ACC112 (cell line): ENCODE data around the gene DYNC1LI1.
A peak's percentile ranks its signal among the peaks of the same experiment; 100 is the strongest.
"Not testable (repeated sequence)": the region's sequence is repeated elsewhere in the genome, so short reads cannot be mapped to it uniquely, and the experiment has no call there.

Experiments used
- H2AFZ ChIP-seq: fragments of 200-600 bp; sonication (generic); one replicate; pipeline ENCODE4 v1.6.0; 2017; ENCODE audit warnings: antibody characterized with exemption, low read length; ENCODE audit not compliant: unreplicated experiment
- H3K27ac ChIP-seq: fragments of 200-600 bp; sonication (generic); 2 replicates; pipeline ENCODE4 v1.5.1; 2014; ENCODE audit warnings: low read depth, mild to moderate bottlenecking, antibody characterized with exemption, low read length, moderate library complexity
- H3K27me3 ChIP-seq: fragments of 200-600 bp; sonication (generic); 2 replicates; pipeline ENCODE4 v1.6.1; 2014; ENCODE audit warnings: mild to moderate bottlenecking, antibody characterized with exemption, low read length, moderate library complexity, mixed read lengths; ENCODE audit not compliant: insufficient read depth
- H3K36me3 ChIP-seq: fragments of 200-600 bp; sonication (generic); 2 replicates; pipeline ENCODE4 v1.6.1; 2016; ENCODE audit warnings: mild to moderate bottlenecking, antibody characterized with exemption, low read length, moderate library complexity, mixed read lengths; ENCODE audit not compliant: insufficient read depth
- H3K4me1 ChIP-seq: fragments of 200-600 bp; sonication (generic); one replicate; pipeline ENCODE4 v1.6.1; 2016; ENCODE audit warnings: low read length, mixed read lengths; ENCODE audit not compliant: insufficient read depth, unreplicated experiment, control insufficient read depth
- H3K4me3 ChIP-seq: fragments of 200-600 bp; sonication (generic); 2 replicates; pipeline ENCODE4 v1.5.1; 2014; ENCODE audit warnings: mild to moderate bottlenecking, low read depth, low read length
- H3K79me2 ChIP-seq: fragments of 200-600 bp; sonication (generic); one replicate; pipeline ENCODE4 v1.6.0; 2016; ENCODE audit warnings: low read length; ENCODE audit not compliant: control insufficient read depth, unreplicated experiment, insufficient read depth

Gene DYNC1LI1

DNA sequence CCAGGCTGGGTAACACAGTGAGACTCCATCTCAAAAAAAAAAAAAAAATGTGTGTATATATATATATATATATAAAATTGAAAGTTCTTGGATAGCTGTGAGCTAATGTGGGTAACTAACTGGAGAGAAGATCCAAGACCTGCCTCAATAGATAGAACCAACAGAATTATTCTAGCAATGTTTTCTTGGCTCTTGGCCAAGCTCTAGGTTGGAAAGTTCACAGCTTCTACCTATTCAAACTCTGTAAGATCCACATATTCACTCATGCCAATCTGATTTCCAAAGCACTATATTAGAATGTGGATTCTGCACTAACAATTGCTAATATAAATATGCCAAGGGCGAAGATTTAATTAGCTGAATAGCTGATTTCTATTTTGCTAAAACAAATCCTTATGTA, 38.2 kb downstream of the DYNC1LI1 start:
- H2AFZ ChIP-seq, result no peak overlapping the region
- no peaks in the 10 kb centered on the region for H3K27me3 ChIP-seq
- no peak overlapping the region for H3K27ac ChIP-seq
- no peaks in the 10 kb centered on the region for H3K4me1 ChIP-seq
- peaks cover 22% of the 10 kb centered on the region for H3K36me3 ChIP-seq
- H3K79me2 ChIP-seq, result no peaks in the 10 kb centered on the region
- no peak overlapping the region for H3K4me3 ChIP-seq

DNA sequence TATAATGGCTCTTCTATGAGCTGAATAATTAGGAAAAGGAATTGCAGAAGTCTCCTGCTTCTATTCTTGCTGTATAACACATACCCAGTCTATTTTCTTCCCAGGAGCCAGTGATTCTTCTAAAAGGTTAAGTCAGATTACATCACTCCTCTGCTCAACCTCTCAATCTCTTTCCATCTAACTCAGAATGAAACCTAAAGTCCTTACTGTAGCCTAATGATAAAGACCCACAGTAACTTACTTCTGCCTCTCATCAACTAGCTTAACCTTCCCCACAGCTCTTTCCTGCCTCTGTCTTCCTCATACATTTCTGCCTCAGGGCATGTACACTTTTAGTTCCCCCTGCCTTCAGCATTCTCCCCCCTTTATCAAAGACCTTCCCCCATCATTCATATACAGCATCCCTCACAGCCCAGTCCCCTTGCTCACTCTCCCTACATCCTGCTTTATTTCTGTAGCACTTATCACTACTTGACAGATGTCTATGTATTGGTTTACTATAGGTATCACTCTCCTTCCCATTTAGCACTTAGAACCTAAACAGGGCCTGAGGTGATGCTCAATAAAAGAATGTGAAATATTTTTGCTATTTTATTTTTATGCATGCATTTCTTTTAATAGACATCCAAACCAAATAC, 39.5 kb downstream of the DYNC1LI1 start:
- no peak overlapping the region for H3K4me3 ChIP-seq
- H3K79me2 ChIP-seq, result no peaks in the 10 kb centered on the region
- no peak overlapping the region for H2AFZ ChIP-seq
- no peak overlapping the region for H3K27ac ChIP-seq
- H3K27me3 ChIP-seq, result no peaks in the 10 kb centered on the region
- peaks cover 29% of the 10 kb centered on the region for H3K36me3 ChIP-seq
- H3K4me1 ChIP-seq, result no peaks in the 10 kb centered on the region

DNA sequence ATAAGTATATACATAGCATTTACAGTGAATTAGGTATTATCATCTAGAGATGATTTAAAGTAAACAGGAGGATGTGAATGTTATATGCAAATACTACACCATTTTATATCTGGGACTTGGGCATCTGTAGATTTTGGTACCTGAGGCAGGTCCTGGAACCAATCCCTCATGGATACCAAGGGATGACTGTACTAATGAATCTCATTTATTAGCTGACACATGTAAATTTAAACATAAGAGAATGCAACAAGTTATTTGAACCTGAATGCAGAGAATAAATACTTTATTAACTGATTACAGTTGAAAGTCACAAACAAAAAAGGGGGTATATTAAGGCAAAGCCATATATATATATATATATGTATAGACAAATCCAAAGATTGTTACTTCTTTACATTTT, 44.9 kb downstream of the DYNC1LI1 start:
- Histone ChIP-seq H3K27me3 (no peaks in the 10 kb centered on the region), H3K4me3 (no peak overlapping the region), H3K79me2 (no peaks in the 10 kb centered on the region), H3K4me1 (no peaks in the 10 kb centered on the region), H3K36me3 (peaks cover 24% of the 10 kb centered on the region), H3K27ac (no peak overlapping the region), H2AFZ (no peak overlapping the region)

DNA sequence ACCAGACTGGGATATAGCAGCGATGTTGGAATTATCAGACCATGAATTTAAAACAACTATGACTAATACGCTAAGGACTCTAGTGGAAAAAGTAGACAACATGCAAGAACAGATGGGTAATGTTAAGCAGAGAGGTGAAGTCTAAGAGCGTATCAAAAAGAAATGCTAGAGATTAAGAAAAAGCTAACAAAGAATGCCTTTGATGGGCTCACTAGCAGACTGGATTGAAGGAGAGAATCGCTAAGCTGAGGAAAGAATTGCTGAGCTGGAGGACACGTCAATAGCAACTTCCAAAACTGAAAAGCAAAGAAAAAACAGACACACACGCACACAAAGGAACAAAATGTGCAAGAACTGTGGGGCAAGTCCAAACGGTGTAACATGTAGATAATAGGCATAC, 48.0 kb downstream of the DYNC1LI1 start:
- no peak overlapping the region for H3K27ac ChIP-seq
- peaks cover 9% of the 10 kb centered on the region for H3K36me3 ChIP-seq
- no peak overlapping the region for H3K4me3 ChIP-seq
- H3K27me3 ChIP-seq, result no peaks in the 10 kb centered on the region
- H2AFZ ChIP-seq, result no peak overlapping the region
- no peaks in the 10 kb centered on the region for H3K4me1 ChIP-seq
- H3K79me2 ChIP-seq, result no peaks in the 10 kb centered on the region

DNA sequence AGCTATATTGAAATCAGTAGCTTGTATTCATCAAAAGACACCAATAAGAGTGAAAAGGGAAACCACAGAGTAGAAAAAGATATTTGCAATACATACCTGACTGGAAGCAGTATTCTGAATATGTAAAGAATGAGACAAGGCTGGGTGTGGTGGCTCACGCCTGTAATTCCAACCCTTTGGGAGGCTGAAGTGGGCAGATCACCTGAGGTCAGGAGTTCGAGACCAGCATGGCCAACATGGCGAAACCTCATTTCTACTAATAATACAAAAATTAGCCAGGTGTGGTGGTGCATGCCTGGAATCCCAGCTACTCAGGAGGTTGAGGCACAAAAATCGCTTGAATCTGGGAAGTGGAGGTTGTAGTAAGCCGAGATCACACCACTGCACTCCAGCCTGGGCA, 51.7 kb downstream of the DYNC1LI1 start:
- not testable (repeated sequence) for H3K27ac ChIP-seq, H3K4me1 ChIP-seq, H2AFZ ChIP-seq, H3K36me3 ChIP-seq, H3K79me2 ChIP-seq, H3K4me3 ChIP-seq, H3K27me3 ChIP-seq

DNA sequence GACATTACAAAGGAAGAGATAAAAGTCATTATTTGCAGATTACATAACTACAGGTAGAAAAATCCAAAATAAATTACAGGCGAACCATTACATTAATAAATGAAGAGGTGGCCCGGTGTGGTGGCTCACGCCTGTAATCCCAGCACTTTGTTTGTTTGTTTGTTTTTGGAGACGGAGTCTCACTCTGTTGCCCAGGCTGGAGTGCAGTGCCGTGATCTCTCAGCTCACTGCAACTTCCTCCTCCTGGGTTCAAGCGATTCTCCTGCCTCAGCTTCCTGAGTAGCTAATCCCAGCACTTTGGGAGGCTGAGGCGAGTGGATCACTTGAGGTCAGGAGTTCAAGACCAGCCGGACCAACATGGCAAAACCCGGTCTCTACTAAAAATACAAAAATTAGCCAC, 53.9 kb downstream of the DYNC1LI1 start:
- H3K4me3 ChIP-seq, H3K36me3 ChIP-seq, H3K79me2 ChIP-seq, H2AFZ ChIP-seq, H3K4me1 ChIP-seq, H3K27ac ChIP-seq, H3K27me3 ChIP-seq: not testable (repeated sequence)

DNA sequence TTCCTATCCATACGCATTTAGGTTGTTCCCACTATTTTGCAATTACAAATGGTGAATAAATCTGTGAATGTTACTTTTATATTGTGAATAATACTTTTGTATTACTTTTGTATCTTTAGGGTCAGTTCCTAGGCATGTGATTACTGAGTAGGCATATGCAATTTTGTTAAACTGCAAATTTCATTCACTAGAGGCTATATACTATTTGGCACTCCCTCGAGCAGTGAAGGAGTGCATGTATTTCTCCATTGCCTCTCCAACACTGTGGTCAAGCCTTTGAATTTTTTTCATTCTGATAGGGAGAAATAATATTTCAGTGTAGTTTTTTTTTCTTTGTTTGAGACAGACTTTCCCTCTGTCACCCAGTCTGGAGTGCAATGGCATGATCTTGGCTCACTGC, 59.7 kb downstream of the DYNC1LI1 start:
- Histone ChIP-seq H2AFZ (no peak overlapping the region), H3K4me1 (no peaks in the 10 kb centered on the region), H3K79me2 (no peaks in the 10 kb centered on the region), H3K36me3 (no peaks in the 10 kb centered on the region), H3K4me3 (no peak overlapping the region), H3K27ac (no peak overlapping the region), H3K27me3 (no peaks in the 10 kb centered on the region)

DNA sequence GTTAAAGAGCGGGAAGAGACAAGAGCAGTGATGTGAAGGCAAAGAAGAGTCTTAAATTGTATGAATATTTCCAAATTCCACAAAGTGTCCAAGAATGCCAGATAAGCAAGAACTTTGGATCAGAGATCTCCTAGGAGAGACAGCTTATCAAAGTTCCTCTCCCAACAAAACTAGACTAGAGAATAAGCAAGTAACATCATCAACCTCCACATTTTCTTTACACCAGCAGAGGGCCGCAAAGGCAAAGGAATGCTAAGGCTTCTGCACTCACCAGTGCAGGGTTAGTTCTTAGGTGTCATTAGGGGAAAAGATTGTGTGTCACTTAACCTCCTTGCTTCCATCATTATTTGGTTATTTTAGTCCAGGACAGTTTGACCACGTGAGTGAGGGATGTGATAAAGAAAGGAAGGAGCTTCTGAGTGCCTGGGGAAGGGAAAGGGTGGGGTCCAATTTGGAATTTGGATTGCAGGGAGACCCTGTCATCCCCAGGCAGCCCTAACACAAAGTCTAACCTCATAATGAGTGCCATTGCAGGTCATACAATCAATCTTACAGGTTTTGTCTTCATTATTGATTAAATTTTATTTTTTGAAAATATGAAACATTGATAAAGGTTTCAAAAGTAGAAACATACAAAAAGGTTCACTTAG, 60.5 kb downstream of the DYNC1LI1 start:
- Histone ChIP-seq H3K4me3 (no peak overlapping the region), H3K4me1 (no peaks in the 10 kb centered on the region), H2AFZ (no peak overlapping the region), H3K27ac (no peak overlapping the region), H3K36me3 (no peaks in the 10 kb centered on the region), H3K27me3 (no peaks in the 10 kb centered on the region), H3K79me2 (no peaks in the 10 kb centered on the region)

DNA sequence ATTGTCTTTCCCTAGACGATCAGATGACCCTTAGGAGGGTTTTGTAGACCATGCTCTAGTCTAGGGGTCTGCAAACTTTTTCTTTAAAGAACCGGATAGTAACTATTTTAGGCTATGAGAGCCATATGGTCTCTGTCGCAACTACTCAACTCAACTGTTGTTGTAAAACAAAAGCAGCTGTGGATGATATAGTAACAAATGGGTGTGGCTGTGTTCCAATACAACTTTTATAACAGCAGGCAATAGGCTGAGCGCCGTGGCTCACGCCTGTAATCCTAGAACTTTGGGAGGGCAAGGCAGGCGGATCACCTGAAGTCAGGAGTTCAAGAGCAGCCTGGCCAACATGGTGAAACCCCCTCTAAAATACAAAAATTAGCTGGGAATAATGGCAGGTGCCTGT, 61.9 kb downstream of the DYNC1LI1 start:
- H2AFZ ChIP-seq, result no peak overlapping the region
- H3K27me3 ChIP-seq, result no peaks in the 10 kb centered on the region
- H3K36me3 ChIP-seq, result no peaks in the 10 kb centered on the region
- H3K27ac ChIP-seq, result no peak overlapping the region
- H3K79me2 ChIP-seq, result no peaks in the 10 kb centered on the region
- no peaks in the 10 kb centered on the region for H3K4me1 ChIP-seq
- no peak overlapping the region for H3K4me3 ChIP-seq

DNA sequence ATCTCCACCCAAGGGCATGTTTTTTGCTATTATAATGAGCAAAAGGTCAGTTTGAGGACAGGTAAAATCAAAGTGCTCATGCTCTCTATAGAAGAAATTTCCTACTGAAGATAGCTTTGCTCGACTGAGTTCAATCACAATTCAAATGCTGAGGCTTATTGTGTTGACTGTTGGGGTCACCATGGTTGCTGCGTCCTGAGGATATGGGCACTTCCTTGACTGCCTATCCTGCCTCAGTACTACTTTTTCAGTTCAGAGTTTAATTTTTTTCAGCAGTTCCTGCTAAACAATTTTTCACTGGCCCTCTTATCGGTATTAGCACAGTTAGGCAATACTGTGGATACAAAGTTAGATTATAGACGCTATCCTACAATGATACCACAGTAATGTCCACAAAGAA, 64.2 kb downstream of the DYNC1LI1 start:
- H3K36me3 ChIP-seq, result no peaks in the 10 kb centered on the region
- no peaks in the 10 kb centered on the region for H3K27me3 ChIP-seq
- H3K4me3 ChIP-seq, result no peak overlapping the region
- H3K27ac ChIP-seq, result no peak overlapping the region
- peaks cover 6% of the 10 kb centered on the region for H3K79me2 ChIP-seq
- H3K4me1 ChIP-seq, result no peaks in the 10 kb centered on the region
- no peak overlapping the region for H2AFZ ChIP-seq

DNA sequence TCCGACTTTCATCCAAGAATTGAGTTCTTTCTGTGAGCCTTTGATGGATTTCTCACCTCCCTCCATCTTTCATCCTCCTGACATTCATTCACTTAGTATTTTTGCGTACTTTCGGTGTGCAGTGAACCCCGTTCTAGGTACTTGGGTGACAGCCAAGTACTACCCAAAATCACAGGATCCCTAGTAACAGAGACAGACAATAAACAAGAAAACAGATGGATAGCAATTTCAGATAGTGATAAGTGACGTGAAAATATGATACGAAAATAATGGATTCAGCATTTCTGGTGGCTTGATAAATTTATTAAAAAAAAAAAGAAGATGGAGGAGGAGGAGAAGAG, 67.7 kb downstream of the DYNC1LI1 start:
- peak overlapping the region; percentile 98 for H2AFZ ChIP-seq
- peaks cover 33% of the 10 kb centered on the region for H3K79me2 ChIP-seq
- peak overlapping the region; percentile 66 for H3K27ac ChIP-seq
- peaks cover 8% of the 10 kb centered on the region for H3K4me1 ChIP-seq
- H3K27me3 ChIP-seq, result no peaks in the 10 kb centered on the region
- H3K36me3 ChIP-seq, result no peaks in the 10 kb centered on the region
- peak overlapping the region; percentile 90 for H3K4me3 ChIP-seq
